ENCODE data around the gene ASMTL. TPM values are rescaled to one million over a fixed set of nuclear protein-coding genes. Genes with fewer than 3 reads are reported as not detected.

The ASMTL gene
- total RNA-seq, 1 donor from 2014 or later, result 36.5 TPM

- H3K27ac ChIP-seq (replicated peaks), result peak overlapping the region; percentile 100
- TF ChIP-seq, protein P1, sequence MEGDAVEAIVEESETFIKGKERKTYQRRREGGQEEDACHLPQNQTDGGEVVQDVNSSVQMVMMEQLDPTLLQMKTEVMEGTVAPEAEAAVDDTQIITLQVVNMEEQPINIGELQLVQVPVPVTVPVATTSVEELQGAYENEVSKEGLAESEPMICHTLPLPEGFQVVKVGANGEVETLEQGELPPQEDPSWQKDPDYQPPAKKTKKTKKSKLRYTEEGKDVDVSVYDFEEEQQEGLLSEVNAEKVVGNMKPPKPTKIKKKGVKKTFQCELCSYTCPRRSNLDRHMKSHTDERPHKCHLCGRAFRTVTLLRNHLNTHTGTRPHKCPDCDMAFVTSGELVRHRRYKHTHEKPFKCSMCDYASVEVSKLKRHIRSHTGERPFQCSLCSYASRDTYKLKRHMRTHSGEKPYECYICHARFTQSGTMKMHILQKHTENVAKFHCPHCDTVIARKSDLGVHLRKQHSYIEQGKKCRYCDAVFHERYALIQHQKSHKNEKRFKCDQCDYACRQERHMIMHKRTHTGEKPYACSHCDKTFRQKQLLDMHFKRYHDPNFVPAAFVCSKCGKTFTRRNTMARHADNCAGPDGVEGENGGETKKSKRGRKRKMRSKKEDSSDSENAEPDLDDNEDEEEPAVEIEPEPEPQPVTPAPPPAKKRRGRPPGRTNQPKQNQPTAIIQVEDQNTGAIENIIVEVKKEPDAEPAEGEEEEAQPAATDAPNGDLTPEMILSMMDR (IDR thresholded peaks at IDR 0.05; ENCODE audit: borderline replicate concordance), result no peak
- peaks cover 39% of the 10 kb centered on the region for H3K36me3 ChIP-seq
- intact Hi-C loops (cut with micrococcal nuclease), result no loop called here
- peak; percentile 69 for DNase-seq
- peaks cover 67% of the 10 kb centered on the region for H3K4me1 ChIP-seq
- H3K9me3 ChIP-seq (replicated peaks), result no peaks in the 10 kb centered on the region
- H3K27me3 ChIP-seq (ENCODE audit: low read depth), result no peaks in the 10 kb centered on the region
- H3K4me3 ChIP-seq, result peak overlapping the region; percentile 100
These were observed 60.2 kb downstream of the ASMTL start for GRCh38 chrX:1392376-1393068.

- H3K36me3 ChIP-seq, result peaks cover 46% of the 10 kb centered on the region
- peak within 1 kb of the TSS; percentile 100 for H3K27ac ChIP-seq (replicated peaks)
- TF ChIP-seq, protein P1 (IDR thresholded peaks at IDR 0.05; ENCODE audit: borderline replicate concordance), result peak; percentile 37
- H3K9me3 ChIP-seq (replicated peaks), result no peaks in the 10 kb centered on the region
- peak; percentile 100 for DNase-seq
- no peaks in the 10 kb centered on the region for H3K27me3 ChIP-seq (ENCODE audit: low read depth)
- intact Hi-C loops (cut with micrococcal nuclease), result no loop called here
- peaks cover 73% of the 10 kb centered on the region for H3K4me1 ChIP-seq
- H3K4me3 ChIP-seq, result peak within 1 kb of the TSS; percentile 100
These were observed 60.9 kb downstream of the ASMTL start, which contains the start of gene SLC25A6 for GRCh38 chrX:1391707-1392375. TSS of gene SLC25A6 (minus strand) at chrX:1392113. CDS start at chrX:1392009, 104 bp downstream.

GRCh38 chrX:1391370-1391706, 61.4 kb downstream of the ASMTL start:
- H3K36me3 ChIP-seq, result peaks cover 51% of the 10 kb centered on the region
- H3K4me1 ChIP-seq, result peaks cover 73% of the 10 kb centered on the region
- TF ChIP-seq, protein P1 (IDR thresholded peaks at IDR 0.05; ENCODE audit: borderline replicate concordance), result no peak
- H3K9me3 ChIP-seq (replicated peaks), result no peaks in the 10 kb centered on the region
- peak overlapping the region; percentile 100 for H3K27ac ChIP-seq (replicated peaks)
- H3K4me3 ChIP-seq, result peak overlapping the region; percentile 100
- H3K27me3 ChIP-seq (ENCODE audit: low read depth), result no peaks in the 10 kb centered on the region
- no peak for DNase-seq
- intact Hi-C loops (cut with micrococcal nuclease), result no loop called here

GRCh38 chrX:1390621-1391369, 61.9 kb downstream of the ASMTL start:
- no peaks in the 10 kb centered on the region for H3K9me3 ChIP-seq (replicated peaks)
- DNase-seq, result no peak

DNA sequence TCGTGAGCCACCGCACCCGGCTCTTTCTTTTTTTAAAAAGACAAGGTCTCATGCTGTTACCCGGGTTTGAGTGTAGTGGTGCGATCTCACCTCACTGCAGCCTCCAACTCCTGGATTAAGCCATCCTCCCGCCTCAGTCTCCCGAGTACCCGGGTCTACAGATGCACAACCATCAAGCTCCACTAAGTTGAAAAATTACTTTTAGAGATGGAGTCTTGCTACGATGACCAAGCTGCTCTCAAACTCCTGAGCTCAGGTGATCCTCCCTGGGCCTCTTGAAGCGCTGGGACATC, 62.8 kb downstream of the ASMTL start:
- peaks cover 65% of the 10 kb centered on the region for H3K36me3 ChIP-seq
- DNase-seq, result no peak
- peaks cover 73% of the 10 kb centered on the region for H3K4me1 ChIP-seq
- no peak overlapping the region for H3K27ac ChIP-seq (replicated peaks)
- intact Hi-C loops (cut with micrococcal nuclease), result no loop called here
- H3K4me3 ChIP-seq, result peak overlapping the region; percentile 100
- no peaks in the 10 kb centered on the region for H3K27me3 ChIP-seq (ENCODE audit: low read depth)
- TF ChIP-seq, protein P1 (IDR thresholded peaks at IDR 0.05; ENCODE audit: borderline replicate concordance), result no peak
- no peaks in the 10 kb centered on the region for H3K9me3 ChIP-seq (replicated peaks)

More at GRCh38 chrX:1390621-1391369, 61.9 kb downstream of the ASMTL start:
- peaks cover 56% of the 10 kb centered on the region for H3K36me3 ChIP-seq
- TF ChIP-seq, protein P1 (IDR thresholded peaks at IDR 0.05; ENCODE audit: borderline replicate concordance), result no peak
- intact Hi-C loops (cut with micrococcal nuclease), result no loop called here
- H3K4me3 ChIP-seq, result peak overlapping the region; percentile 100
- H3K4me1 ChIP-seq, result peaks cover 73% of the 10 kb centered on the region
- peak overlapping the region; percentile 100 for H3K27ac ChIP-seq (replicated peaks)
- no peaks in the 10 kb centered on the region for H3K27me3 ChIP-seq (ENCODE audit: low read depth)

All from left ventricle myocardium inferior (tissue), 1 donor.